Measurements from ENCODE around the gene CD59.

The CD59 gene

GRCh38 chr11:33751878-33752277, 15.7 kb upstream of the CD59 start:
- POLR2A ChIA-PET = no interaction called here
- no peak for DNase-seq (ENCODE audit: extremely low spot score)
- TF ChIP-seq CTCF (IDR thresholded peaks at IDR 0.05; ENCODE audit: control extremely low read depth, extremely low read depth, low read depth, missing control alignments) = no peak
- CTCF ChIA-PET = interaction anchor here (1.9 to 5.2 kb wide), 2 partner anchors 9 to 36 kb away, joined by 6 to 33 read pairs; no protein-coding TSS in a partner anchor

GRCh38 chr11:33747979-33748378, 11.8 kb upstream of the CD59 start:
- no peak for DNase-seq (ENCODE audit: extremely low spot score)
- no peak for TF ChIP-seq CTCF (IDR thresholded peaks at IDR 0.05; ENCODE audit: control extremely low read depth, extremely low read depth, low read depth, missing control alignments)
- CTCF ChIA-PET = interaction anchor here (1.5 to 18.5 kb wide), 2 partner anchors 10 to 27 kb away, joined by 6 to 265 read pairs; no protein-coding TSS in a partner anchor
- POLR2A ChIA-PET = no interaction called here

GRCh38 chr11:33743291-33743690, 7.1 kb upstream of the CD59 start:
- no peak for DNase-seq (ENCODE audit: extremely low spot score)
- no peak for TF ChIP-seq CTCF (IDR thresholded peaks at IDR 0.05; ENCODE audit: control extremely low read depth, extremely low read depth, low read depth, missing control alignments)
- ChIA-PET POLR2A (no interaction called here), CTCF (interaction anchor here (0.8 to 18.5 kb wide), 21 partner anchors 9 to 678 kb away, joined by 3 to 265 read pairs (median 6); partner anchors contain the start of gene C11orf91)

- peak; percentile 50 for TF ChIP-seq CTCF (IDR thresholded peaks at IDR 0.05; ENCODE audit: control extremely low read depth, extremely low read depth, low read depth, missing control alignments)
- DNase-seq (ENCODE audit: extremely low spot score) = no peak
- ChIA-PET POLR2A (no interaction called here), CTCF (interaction anchor here (0.8 to 18.5 kb wide), 43 partner anchors 9 to 677 kb away, joined by 3 to 265 read pairs (median 4); partner anchors contain the start of genes C11orf91, CSTF3, FBXO3 and KIAA1549L)
Observed at GRCh38 chr11:33742249-33742851, 6.1 kb upstream of the CD59 start.

- CTCF ChIA-PET = interaction anchor here (0.8 to 18.5 kb wide), 38 partner anchors 9 to 676 kb away, joined by 3 to 265 read pairs (median 6); partner anchors contain the start of genes C11orf91, CSTF3, FBXO3 and KIAA1549L
- POLR2A ChIA-PET = no interaction called here
- TF ChIP-seq CTCF (IDR thresholded peaks at IDR 0.05; ENCODE audit: control extremely low read depth, extremely low read depth, low read depth, missing control alignments) = no peak
- no peak for DNase-seq (ENCODE audit: extremely low spot score)
Observed at GRCh38 chr11:33741806-33742205, 5.6 kb upstream of the CD59 start.

GRCh38 chr11:33737362-33737821, 1.2 kb upstream of the CD59 start:
- no peak for DNase-seq (ENCODE audit: extremely low spot score)
- CTCF ChIA-PET = interaction anchor here (0.9 to 18.5 kb wide), 6 partner anchors 16 to 195 kb away, joined by 3 to 265 read pairs (median 4); no protein-coding TSS in a partner anchor
- POLR2A ChIA-PET = interaction anchor here (0.6 kb wide), 1 partner anchor 41 kb away, joined by 3 read pairs; no protein-coding TSS in a partner anchor

More at GRCh38 chr11:33737362-33737821, 1.2 kb upstream of the CD59 start:
- no peak for TF ChIP-seq CTCF (IDR thresholded peaks at IDR 0.05; ENCODE audit: control extremely low read depth, extremely low read depth, low read depth, missing control alignments)
